MM.1S (cell line): Measurements from ENCODE around the gene NRG2.

ENCODE experiments used
- DNase-seq: peaks from one replicate; pipeline ENCODE4 v3.0.0-alpha.2; 2015
- H2AFZ ChIP-seq: fragments of 300-600 bp; sonication (generic); 2 replicates; pipeline ENCODE4 v1.6.0; 2016; ENCODE audit warnings: antibody characterized with exemption, low read length
- H3F3A ChIP-seq: fragments of 300-600 bp; sonication (generic); 2 replicates; pipeline ENCODE4 v1.6.1; 2016; ENCODE audit warnings: mild to moderate bottlenecking, antibody characterized with exemption, low read length, moderate library complexity, mixed read lengths; ENCODE audit not compliant: insufficient read depth
- H3K27ac ChIP-seq: fragments of 300-600 bp; sonication (generic); 2 replicates; pipeline ENCODE4 v1.5.1; 2016; ENCODE audit warnings: mild to moderate bottlenecking, low read length
- H3K27me3 ChIP-seq: fragments of 300-600 bp; sonication (generic); replicated peaks from 2 replicates; pipeline ENCODE4 v1.6.0; 2016; ENCODE audit warnings: low read length; ENCODE audit not compliant: insufficient read depth
- H3K36me3 ChIP-seq: fragments of 300-600 bp; sonication (generic); replicated peaks from 2 replicates; pipeline ENCODE4 v1.6.1; 2016; ENCODE audit warnings: mild to moderate bottlenecking, low read length, mixed read lengths; ENCODE audit not compliant: insufficient read depth
- H3K4me1 ChIP-seq: fragments of 300-600 bp; sonication (generic); 2 replicates; pipeline ENCODE4 v1.6.1; 2016; ENCODE audit warnings: low read length, mixed read lengths
- H3K4me2 ChIP-seq: fragments of 300-600 bp; sonication (generic); 2 replicates; pipeline ENCODE4 v1.6.0; 2016; ENCODE audit warnings: low read depth, low read length
- H3K4me3 ChIP-seq: fragments of 300-600 bp; sonication (generic); 2 replicates; pipeline ENCODE4 v1.5.1; 2016; ENCODE audit warnings: low read length, mixed read lengths
- H3K79me2 ChIP-seq: fragments of 300-600 bp; sonication (generic); 2 replicates; pipeline ENCODE4 v1.6.1; 2016; ENCODE audit warnings: mixed run types, low read length, mixed read lengths
- H3K9ac ChIP-seq: fragments of 300-600 bp; sonication (generic); 2 replicates; pipeline ENCODE4 v1.6.1; 2016; ENCODE audit warnings: low read length, mixed read lengths
- H3K9me2 ChIP-seq: fragments of 300-600 bp; sonication (generic); replicated peaks from 2 replicates; pipeline ENCODE4 v1.6.1; 2016; ENCODE audit warnings: mild to moderate bottlenecking, low read length, mixed read lengths; ENCODE audit not compliant: insufficient read depth
- H3K9me3 ChIP-seq: fragments of 300-600 bp; sonication (generic); replicated peaks from 2 replicates; pipeline ENCODE4 v1.6.1; 2016; ENCODE audit warnings: mild to moderate bottlenecking, low read length, mixed read lengths; ENCODE audit not compliant: insufficient read depth
- H4K20me1 ChIP-seq: fragments of 300-600 bp; sonication (generic); 2 replicates; pipeline ENCODE4 v1.6.1; 2016; ENCODE audit warnings: mild to moderate bottlenecking, low read length, moderate library complexity, mixed read lengths; ENCODE audit not compliant: insufficient read depth
- CTCF ChIP-seq: fragments of 300-600 bp; sonication (generic); IDR thresholded peaks from 2 replicates; pipeline ENCODE4 v1.5.1; 2016; ENCODE audit warnings: antibody characterized with exemption, low read length, mixed read lengths
- EZH2 ChIP-seq: fragments of 300-600 bp; sonication (generic); optimal IDR thresholded peaks from 2 replicates; pipeline ENCODE3; 2017; ENCODE audit warnings: low read depth, mild to moderate bottlenecking, antibody characterized with exemption, low read length, mixed read lengths
- EZH2phosphoT487 ChIP-seq: fragments of 300-600 bp; sonication (generic); IDR thresholded peaks from 2 replicates; pipeline ENCODE4 v1.6.1; 2018; ENCODE audit warnings: antibody characterized with exemption, low read length

The NRG2 gene

GRCh38 chr5:139855451-139855850 is 187.6 kb downstream of the NRG2 start:
- TF ChIP-seq CTCF (no peak), EZH2 (no peak), EZH2phosphoT487 (no peak)
- H3K4me3 ChIP-seq, result no peak overlapping the region
- H3K4me1 ChIP-seq, result no peaks in the 10 kb centered on the region
- no peak for DNase-seq
- no peaks in the 10 kb centered on the region for H3K9me3 ChIP-seq
- no peaks in the 10 kb centered on the region for H3K9me2 ChIP-seq
- no peak overlapping the region for H3K27ac ChIP-seq
- no peaks in the 10 kb centered on the region for H3K79me2 ChIP-seq
- no peaks in the 10 kb centered on the region for H3F3A ChIP-seq
- no peak overlapping the region for H3K4me2 ChIP-seq
- no peaks in the 10 kb centered on the region for H4K20me1 ChIP-seq
- H3K36me3 ChIP-seq, result no peaks in the 10 kb centered on the region
- H3K27me3 ChIP-seq, result no peaks in the 10 kb centered on the region
- H2AFZ ChIP-seq, result no peak overlapping the region
- H3K9ac ChIP-seq, result no peak overlapping the region

- TF ChIP-seq CTCF, result no peak
- TF ChIP-seq EZH2, result no peak
- TF ChIP-seq EZH2phosphoT487, result no peak
- Histone ChIP-seq H3K4me2 (no peak overlapping the region), H3K79me2 (no peaks in the 10 kb centered on the region), H3K9ac (no peak overlapping the region), H3K4me3 (no peak overlapping the region), H2AFZ (no peak overlapping the region), H4K20me1 (no peaks in the 10 kb centered on the region), H3K36me3 (no peaks in the 10 kb centered on the region), H3K27ac (no peak overlapping the region), H3K9me3 (no peaks in the 10 kb centered on the region), H3F3A (no peaks in the 10 kb centered on the region), H3K27me3 (no peaks in the 10 kb centered on the region; the same call in 1 of the 2 replicates), H3K4me1 (no peaks in the 10 kb centered on the region), H3K9me2 (no peaks in the 10 kb centered on the region)
- DNase-seq, result no peak
These were observed 188.1 kb downstream of the NRG2 start for GRCh38 chr5:139854953-139855352.

GRCh38 chr5:139854029-139854605 is 189.0 kb downstream of the NRG2 start:
- no peak for DNase-seq
- no peak overlapping the region for H3K9ac ChIP-seq
- no peaks in the 10 kb centered on the region for H3K36me3 ChIP-seq
- H3K9me2 ChIP-seq, result no peaks in the 10 kb centered on the region
- H2AFZ ChIP-seq, result no peak overlapping the region
- H4K20me1 ChIP-seq, result no peaks in the 10 kb centered on the region
- H3K4me1 ChIP-seq, result no peaks in the 10 kb centered on the region
- H3F3A ChIP-seq, result no peaks in the 10 kb centered on the region
- H3K9me3 ChIP-seq, result no peaks in the 10 kb centered on the region
- no peak overlapping the region for H3K27ac ChIP-seq
- H3K4me2 ChIP-seq, result no peak overlapping the region
- TF ChIP-seq EZH2, result no peak
- no peak for TF ChIP-seq EZH2phosphoT487
- no peak for TF ChIP-seq CTCF
- H3K4me3 ChIP-seq, result no peak overlapping the region
- no peaks in the 10 kb centered on the region for H3K79me2 ChIP-seq
- H3K27me3 ChIP-seq, result peaks cover 7% of the 10 kb centered on the region
